Skeletal muscle tissue (tissue), 4 donors: ENCODE results near the gene COG8. TPM values are rescaled to one million over a fixed set of nuclear protein-coding genes. Genes with fewer than 3 reads are reported as not detected.

Experiments
- H3K27ac ChIP-seq: one replicate; pipeline ENCODE4 v1.7.0; 2013; ENCODE audit warnings: mild to moderate bottlenecking, low read depth, low read length, inconsistent platforms
- H3K27me3 ChIP-seq, 3 donors: one replicate each; pipeline ENCODE4 v1.7.0; 2013; ENCODE audit warnings: low read length in 3 of 3; ENCODE audit not compliant: control insufficient read depth in 3 of 3, insufficient read depth in 3 of 3
- H3K36me3 ChIP-seq, 3 donors: one replicate each; pipeline ENCODE4 v1.7.0; 2013; ENCODE audit warnings: low read length in 3 of 3; ENCODE audit not compliant: control insufficient read depth in 3 of 3, insufficient read depth in 3 of 3
- H3K4me1 ChIP-seq, 3 donors: one replicate each; pipeline ENCODE4 v1.7.0; 2013; ENCODE audit warnings: low read length in 3 of 3, mild to moderate bottlenecking in 3 of 3; ENCODE audit not compliant: control insufficient read depth in 3 of 3, insufficient read depth in 3 of 3
- H3K4me3 ChIP-seq, 3 donors: one replicate each; pipeline ENCODE4 v1.7.0; 2013; ENCODE audit warnings: low read length in 3 of 3
- H3K9ac ChIP-seq, 3 donors: one replicate each; pipeline ENCODE4 v1.7.0; 2013; ENCODE audit warnings: low read length in 3 of 3, mild to moderate bottlenecking in 3 of 3, moderate library complexity in 2 of 3, low read depth in 1 of 3
- H3K9me3 ChIP-seq, 3 donors: one replicate each; pipeline ENCODE4 v1.7.0; 2013; ENCODE audit warnings: low read length in 3 of 3; ENCODE audit not compliant: control insufficient read depth in 3 of 3
- total RNA-seq: library from RNA; depleted of rRNA; stranded (reverse); fragments of >200 nt; gene quantifications from one replicate; pipeline ENCODE4 v1.2.3, GENCODE V29; 2014
- donor health status: Osteomylitis.

Gene COG8
- total RNA-seq, 1 donor from 2014 or later, result 36.0 TPM

DNA sequence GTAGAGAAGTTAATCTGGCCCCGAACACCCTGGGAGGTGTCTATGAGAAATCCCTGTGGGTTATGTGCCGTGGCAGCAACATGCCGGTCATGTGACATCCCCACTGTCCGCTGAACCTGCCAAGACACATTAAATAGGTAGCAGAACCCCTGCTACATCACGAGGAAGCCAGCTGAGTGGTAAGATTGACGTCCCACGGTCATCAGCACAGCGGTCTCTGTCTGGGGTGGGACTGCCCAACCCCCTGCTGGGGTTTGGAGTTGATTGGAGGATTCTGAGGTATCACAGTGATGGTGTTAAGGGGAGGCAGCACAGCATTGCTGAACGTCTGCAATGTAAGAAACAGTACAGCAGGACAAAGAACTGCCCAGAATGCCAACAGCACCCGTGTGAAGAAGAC is 10.2 kb upstream of the COG8 start:
- Histone ChIP-seq H3K4me1 (no peaks in the 10 kb centered on the region), H3K4me3 (no peak overlapping the region), H3K27me3 (no peaks in the 10 kb centered on the region), H3K27ac (no peak overlapping the region), H3K9ac (no peak overlapping the region), H3K36me3 (peaks cover 10 to 17% (median 16%) of the 10 kb centered on the region in 3 donors), H3K9me3 (no peaks in the 10 kb centered on the region)

DNA sequence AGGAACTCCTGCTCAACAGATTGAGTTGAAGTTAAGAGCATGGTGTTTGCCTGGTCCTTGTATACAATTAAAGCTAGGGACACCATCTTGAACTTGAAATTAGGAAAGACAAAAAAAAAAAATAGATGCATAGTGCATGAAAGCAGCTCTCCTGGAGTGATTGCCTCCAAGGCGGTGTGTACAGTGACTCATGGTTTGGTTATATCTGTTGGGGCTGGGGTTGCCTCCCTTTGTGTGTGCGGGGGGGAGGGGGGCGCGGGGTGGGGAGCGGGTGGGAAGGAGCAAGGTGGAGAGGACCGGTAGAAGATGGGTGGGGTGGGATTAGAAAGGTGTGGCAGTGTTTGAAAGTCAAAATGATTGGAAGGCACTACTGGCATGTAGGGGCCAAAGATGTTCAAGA is 8.9 kb upstream of the COG8 start:
- no peaks in the 10 kb centered on the region for H3K9me3 ChIP-seq
- H3K27me3 ChIP-seq, result no peaks in the 10 kb centered on the region
- H3K4me3 ChIP-seq, result no peak overlapping the region
- H3K4me1 ChIP-seq, result no peaks in the 10 kb centered on the region
- H3K36me3 ChIP-seq, result peaks cover 10 to 24% (median 16%) of the 10 kb centered on the region in 3 donors
- no peak overlapping the region for H3K9ac ChIP-seq
- H3K27ac ChIP-seq, result no peak overlapping the region

GRCh38 chr16:69346683-69347082 is 7.3 kb upstream of the COG8 start:
- H3K36me3 ChIP-seq, result peaks cover 12 to 23% (median 18%) of the 10 kb centered on the region in 3 donors
- no peaks in the 10 kb centered on the region for H3K4me1 ChIP-seq
- H3K4me3 ChIP-seq, result no peak overlapping the region

DNA sequence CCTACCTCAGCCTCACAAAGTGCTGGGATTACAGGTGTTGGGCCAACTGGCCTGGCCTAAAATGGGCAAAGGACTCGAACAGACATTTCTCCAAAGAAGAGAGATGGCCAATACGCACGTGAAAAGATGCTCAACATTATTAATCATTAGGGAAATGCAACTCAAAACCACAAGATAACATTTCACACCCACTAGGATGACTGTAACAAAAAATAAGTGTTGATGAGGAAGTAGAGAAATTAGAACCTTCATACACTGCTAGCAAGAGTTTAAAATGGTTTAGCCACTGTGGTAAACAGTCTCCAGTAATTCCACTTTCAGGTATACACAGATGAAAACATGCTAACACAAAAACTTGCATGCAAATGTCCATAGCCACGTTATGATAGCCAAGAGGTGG is 6.6 kb upstream of the COG8 start:
- peaks cover 0 to 2% (median 0%) of the 10 kb centered on the region in 3 donors for H3K4me1 ChIP-seq

More at GRCh38 chr16:69346683-69347082, 7.3 kb upstream of the COG8 start:
- Histone ChIP-seq H3K9me3 (no peaks in the 10 kb centered on the region), H3K27ac (no peak overlapping the region), H3K9ac (no peak overlapping the region), H3K27me3 (no peaks in the 10 kb centered on the region)

DNA sequence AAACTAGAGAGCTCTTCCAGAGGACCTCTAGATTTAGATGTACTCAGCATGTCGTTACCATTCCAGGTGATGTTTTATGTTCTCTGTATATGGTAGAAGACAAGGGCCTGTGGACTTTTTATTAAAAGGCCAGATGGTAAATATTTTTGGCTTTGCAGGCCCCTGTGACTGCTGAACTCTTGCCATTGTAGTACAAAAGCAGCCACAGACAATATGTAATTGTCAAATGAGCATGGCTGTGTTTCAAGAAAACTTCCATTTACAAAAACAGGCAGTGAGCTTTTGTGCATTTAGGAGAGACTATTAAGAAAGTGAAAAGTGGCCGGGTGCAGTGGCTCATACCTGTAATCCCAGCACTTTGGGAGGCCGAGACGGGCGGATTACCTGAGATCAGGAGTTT is 4.8 kb upstream of the COG8 start:
- H3K27ac ChIP-seq, result no peak overlapping the region

More for the DNA sequence above, 6.6 kb upstream of the COG8 start:
- H3K9ac ChIP-seq, result no peak overlapping the region
- H3K27me3 ChIP-seq, result no peaks in the 10 kb centered on the region
- H3K27ac ChIP-seq, result no peak overlapping the region
- H3K36me3 ChIP-seq, result peaks cover 9 to 28% (median 22%) of the 10 kb centered on the region in 3 donors
- no peaks in the 10 kb centered on the region for H3K9me3 ChIP-seq
- H3K4me3 ChIP-seq, result no peak overlapping the region

DNA sequence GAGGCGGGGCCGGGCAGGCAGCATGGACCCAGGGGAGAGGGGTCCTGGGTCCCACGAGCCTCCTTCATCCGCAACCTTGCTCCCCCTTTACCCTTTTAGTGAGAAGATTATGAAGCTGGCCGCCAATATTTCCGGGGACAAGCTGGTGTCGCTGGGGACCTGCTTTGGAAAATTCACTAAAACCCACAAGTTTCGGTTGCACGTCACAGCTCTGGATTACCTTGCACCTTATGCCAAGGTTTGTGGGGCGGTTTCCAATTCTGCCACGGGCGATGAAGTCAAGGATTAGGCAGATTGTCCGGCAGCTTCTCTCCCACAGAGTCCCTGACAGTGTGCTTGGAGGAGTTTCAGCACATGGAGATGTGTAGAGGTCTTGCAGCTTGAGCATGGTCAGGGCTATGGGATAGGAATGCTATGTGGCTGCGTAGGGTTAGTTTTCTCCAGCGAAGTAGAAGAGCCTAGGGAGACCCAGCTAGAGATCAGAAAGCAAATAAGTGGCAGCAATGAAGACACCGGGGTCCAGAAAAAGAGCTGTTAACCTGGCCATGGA is 806 bp upstream of the COG8 start:
- peaks cover 16 to 26% (median 24%) of the 10 kb centered on the region in 3 donors for H3K4me1 ChIP-seq
- H3K4me3 ChIP-seq, result peak overlapping the region; percentile 95 to 96 (median 96)
- H3K36me3 ChIP-seq, result peaks cover 15 to 36% (median 30%) of the 10 kb centered on the region in 3 donors
- H3K27me3 ChIP-seq, result no peaks in the 10 kb centered on the region
- H3K9ac ChIP-seq, result peak overlapping the region; percentile 86 to 92 (median 91)
- H3K27ac ChIP-seq, result peak overlapping the region; percentile 86
- no peaks in the 10 kb centered on the region for H3K9me3 ChIP-seq

More for the DNA sequence above, 4.8 kb upstream of the COG8 start:
- Histone ChIP-seq H3K4me3 (no peak overlapping the region), H3K36me3 (peaks cover 6 to 24% (median 18%) of the 10 kb centered on the region in 3 donors), H3K27me3 (no peaks in the 10 kb centered on the region), H3K9me3 (no peaks in the 10 kb centered on the region), H3K4me1 (peaks cover 9 to 11% (median 11%) of the 10 kb centered on the region in 3 donors), H3K9ac (no peak overlapping the region)

- Histone ChIP-seq H3K9ac (peak overlapping the region; percentile 86 to 93 (median 89)), H3K4me1 (peaks cover 16 to 26% (median 24%) of the 10 kb centered on the region in 3 donors), H3K9me3 (no peaks in the 10 kb centered on the region), H3K27ac (peak overlapping the region; percentile 86), H3K36me3 (peaks cover 29 to 44% (median 43%) of the 10 kb centered on the region in 3 donors), H3K27me3 (no peaks in the 10 kb centered on the region), H3K4me3 (peak overlapping the region; percentile 95 to 96 (median 96))
Measured at GRCh38 chr16:69338557-69339288, 641 bp downstream of the COG8 start.

GRCh38 chr16:69334696-69335095 is 4.7 kb downstream of the COG8 start:
- H3K4me3 ChIP-seq, result no peak overlapping the region
- no peak overlapping the region for H3K27ac ChIP-seq
- no peak overlapping the region for H3K9ac ChIP-seq
- H3K4me1 ChIP-seq, result peaks cover 13 to 20% (median 18%) of the 10 kb centered on the region in 3 donors
- H3K27me3 ChIP-seq, result no peaks in the 10 kb centered on the region
- H3K36me3 ChIP-seq, result peaks cover 43 to 45% (median 44%) of the 10 kb centered on the region in 3 donors
- H3K9me3 ChIP-seq, result no peaks in the 10 kb centered on the region

DNA sequence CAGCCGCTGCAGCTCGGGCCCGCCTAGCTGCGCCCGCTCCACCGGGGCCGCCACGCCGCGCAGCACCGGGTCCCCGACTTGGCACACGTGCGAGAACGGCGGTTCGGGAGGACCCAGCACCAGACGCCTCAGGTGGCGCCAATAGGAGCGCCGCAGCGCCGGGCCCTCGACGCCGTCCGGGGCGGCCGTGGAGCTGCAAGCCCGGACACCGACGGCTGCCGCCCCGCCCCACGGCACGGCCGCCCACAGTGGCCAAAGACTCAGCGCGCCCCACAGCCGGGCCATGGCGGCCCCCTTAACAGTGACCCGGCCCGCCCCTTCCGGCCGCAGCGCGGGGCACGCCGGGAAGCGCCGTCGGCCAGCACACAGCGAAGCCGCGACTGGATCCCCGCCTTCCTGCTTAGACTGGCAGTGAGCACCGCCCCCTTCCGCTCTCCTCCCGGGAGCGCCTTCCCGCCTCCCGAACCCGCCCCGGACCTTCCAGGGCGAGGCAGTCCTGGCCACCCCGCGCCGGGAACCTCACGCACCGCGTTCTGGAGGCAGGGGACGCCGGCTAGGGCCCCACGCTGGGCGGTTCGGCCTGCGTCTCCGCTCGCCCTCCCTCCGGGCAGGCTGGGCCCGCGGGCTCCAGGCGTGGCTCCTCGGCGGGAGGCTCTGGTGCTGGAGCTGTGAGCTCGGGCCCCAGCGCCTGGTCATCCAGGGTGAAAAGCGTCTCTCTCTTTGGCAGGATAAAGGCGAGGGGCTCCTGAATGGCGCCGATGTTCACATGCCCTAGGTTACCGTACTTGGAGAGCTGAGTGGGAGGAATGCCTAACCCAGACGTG is 8.9 kb downstream of the COG8 start, which contains the start of gene PDF:
TSS of gene PDF (minus strand) at position 303 of the 824 bp plus-strand sequence. CDS start at position 285, 18 bp downstream.
- Histone ChIP-seq H3K4me1 (peaks cover 42 to 45% (median 44%) of the 10 kb centered on the region in 3 donors), H3K36me3 (peaks cover 37 to 43% (median 39%) of the 10 kb centered on the region in 3 donors)

More for the DNA sequence above, 8.9 kb downstream of the COG8 start, which contains the start of gene PDF:
- H3K9ac ChIP-seq, result peak within 1 kb of the TSS; percentile 87 to 93 (median 89)
- H3K27ac ChIP-seq, result peak within 1 kb of the TSS; percentile 82
- no peaks in the 10 kb centered on the region for H3K27me3 ChIP-seq
- H3K4me3 ChIP-seq, result peak within 1 kb of the TSS; percentile 78 to 85 (median 83)
- H3K9me3 ChIP-seq, result no peaks in the 10 kb centered on the region
